ENCODE results near the gene TMEM150A.

The TMEM150A gene

DNA sequence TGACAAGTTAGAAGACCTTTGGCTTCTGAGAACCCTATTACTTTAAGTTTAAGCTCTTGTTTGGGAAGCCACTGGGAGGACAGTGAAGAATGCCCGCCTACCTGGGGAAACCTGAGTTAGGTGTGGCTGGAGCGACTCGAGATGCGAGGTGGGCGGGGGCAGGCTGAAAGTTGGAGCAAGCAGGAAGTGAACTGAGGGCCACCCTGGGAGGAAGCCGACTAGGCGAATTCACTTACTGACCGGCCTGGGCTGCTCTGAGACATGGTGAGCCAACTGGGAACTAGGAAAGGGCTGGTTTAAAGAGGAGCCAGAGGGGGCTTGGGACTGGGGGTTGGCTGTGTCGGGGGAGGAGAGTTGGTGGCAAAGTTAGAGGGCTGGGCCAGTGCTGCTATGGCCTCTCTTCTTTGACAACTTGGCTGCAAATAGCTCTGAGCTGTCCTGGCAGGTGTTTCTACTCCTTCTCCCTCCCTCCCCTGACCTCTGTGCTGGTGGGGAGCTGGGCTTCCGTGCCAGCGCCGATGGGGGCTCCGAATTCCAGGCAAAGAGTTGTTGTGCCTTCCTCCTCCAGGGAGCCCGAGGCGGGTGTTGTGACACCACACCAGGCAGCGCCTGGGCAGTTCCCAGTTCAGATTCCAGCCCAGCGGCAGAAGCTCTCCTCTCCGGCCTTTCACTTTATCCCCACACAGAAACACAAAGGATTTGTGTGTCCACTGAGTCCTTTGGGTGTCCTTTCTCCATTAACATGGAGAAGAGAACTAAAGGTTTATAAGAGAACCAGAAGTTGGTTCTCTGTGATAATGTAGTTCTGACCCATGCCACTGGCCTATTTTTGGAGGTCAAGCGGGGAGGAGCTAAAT lies 24.9 kb downstream of the TMEM150A start, which contains the start of gene VAMP8:
Gene VAMP8 (plus strand): TSS at position 201 of the 857 bp plus-strand sequence. CDS start 61 bp downstream, at position 262.
- no peak for TF ChIP-seq GATA3 (IDR thresholded peaks at IDR 0.05; ENCODE audit: low read depth, low read length)
- no peak for TF ChIP-seq GATA2 (IDR thresholded peaks at IDR 0.05; ENCODE audit: low read depth, low read length)

DNA sequence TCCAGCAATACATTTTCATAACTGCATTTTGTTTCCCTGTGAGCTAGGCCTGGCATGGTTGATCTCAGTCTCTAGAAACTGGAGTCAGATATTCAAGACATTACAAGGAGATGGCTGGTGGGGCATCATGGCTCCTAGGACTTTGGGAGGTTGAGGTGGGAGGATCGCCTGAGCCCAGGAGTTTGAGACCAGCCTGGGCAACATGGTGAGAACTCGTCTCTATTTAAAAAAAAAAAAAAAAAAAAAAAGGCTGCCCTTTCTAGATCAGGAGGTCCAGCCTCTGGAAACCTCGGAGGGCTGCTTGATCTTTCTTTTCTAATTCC lies 25.5 kb downstream of the TMEM150A start:
- TF ChIP-seq GATA2 (IDR thresholded peaks at IDR 0.05; ENCODE audit: low read depth, low read length) (no peak), GATA3 (IDR thresholded peaks at IDR 0.05; ENCODE audit: low read depth, low read length) (no peak)

- TF ChIP-seq GATA3 (IDR thresholded peaks at IDR 0.05; ENCODE audit: low read depth, low read length) (no peak), GATA2 (IDR thresholded peaks at IDR 0.05; ENCODE audit: low read depth, low read length) (no peak)
Observed at GRCh38 chr2:85575739-85576138, 26.8 kb downstream of the TMEM150A start.

GRCh38 chr2:85566265-85566664 lies 36.2 kb downstream of the TMEM150A start:
- TF ChIP-seq GATA2 (IDR thresholded peaks at IDR 0.05; ENCODE audit: low read depth, low read length) (no peak), GATA3 (IDR thresholded peaks at IDR 0.05; ENCODE audit: low read depth, low read length) (no peak)

- TF ChIP-seq GATA3 (IDR thresholded peaks at IDR 0.05; ENCODE audit: low read depth, low read length), result no peak
- no peak for TF ChIP-seq GATA2 (IDR thresholded peaks at IDR 0.05; ENCODE audit: low read depth, low read length)
Observed at GRCh38 chr2:85564144-85564563, 38.3 kb downstream of the TMEM150A start.

DNA sequence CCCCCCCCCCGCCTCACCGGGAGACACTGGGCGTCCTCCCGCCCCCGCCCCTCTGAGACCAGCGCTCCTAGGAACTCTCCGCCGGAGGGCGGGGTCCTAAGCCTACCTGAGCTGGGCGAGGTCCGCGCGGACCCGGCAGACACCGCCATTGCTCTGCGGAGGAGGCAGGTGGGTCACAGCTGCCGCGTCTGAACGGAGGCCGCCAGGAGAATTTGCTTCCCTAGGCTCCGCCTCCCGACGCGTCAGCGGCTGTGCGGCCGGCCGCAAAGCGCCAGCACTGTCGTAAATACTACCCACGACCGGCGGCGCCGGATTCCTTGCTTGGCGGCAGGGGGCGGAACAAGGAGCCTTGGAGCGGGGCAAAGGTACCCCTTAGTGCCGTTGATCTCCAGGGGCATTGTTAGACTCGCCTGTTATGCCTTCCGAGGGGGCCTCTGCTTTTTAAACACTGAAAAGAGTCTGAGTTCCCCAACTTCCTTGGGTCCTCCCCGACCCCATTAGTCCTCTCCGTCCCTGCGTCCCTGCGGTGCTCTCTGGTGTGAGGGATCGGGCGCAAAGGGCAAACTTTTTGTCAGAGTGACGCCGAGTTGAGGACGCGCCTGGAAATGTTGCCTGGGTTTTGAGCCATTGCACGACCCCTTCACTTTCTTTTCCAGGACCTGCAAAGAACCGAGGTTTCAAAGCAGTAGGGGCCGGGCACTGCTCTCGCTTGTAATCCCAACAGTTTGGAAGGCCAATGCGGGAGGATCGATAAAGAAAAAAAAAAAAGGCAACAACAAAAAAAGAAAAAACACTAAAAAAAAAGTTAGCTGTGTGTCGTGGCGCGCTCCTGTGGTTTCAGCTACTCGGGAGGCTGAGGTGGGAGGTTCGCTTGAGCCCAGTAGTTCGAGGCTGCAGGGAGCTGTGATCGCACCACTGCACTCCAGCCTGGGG lies 41.0 kb downstream of the TMEM150A start, which contains the start of gene GGCX:
Gene GGCX (minus strand): TSS at position 214 of the 933 bp plus-strand sequence. CDS start 65 bp downstream, at position 149.
- TF ChIP-seq GATA2 (IDR thresholded peaks at IDR 0.05; ENCODE audit: low read depth, low read length) (no peak), GATA3 (IDR thresholded peaks at IDR 0.05; ENCODE audit: low read depth, low read length) (no peak)

GRCh38 chr2:85560812-85561279 lies 41.7 kb downstream of the TMEM150A start:
- TF ChIP-seq GATA3 (IDR thresholded peaks at IDR 0.05; ENCODE audit: low read depth, low read length) (no peak), GATA2 (IDR thresholded peaks at IDR 0.05; ENCODE audit: low read depth, low read length) (no peak)

- TF ChIP-seq GATA2 (IDR thresholded peaks at IDR 0.05; ENCODE audit: low read depth, low read length) (no peak), GATA3 (IDR thresholded peaks at IDR 0.05; ENCODE audit: low read depth, low read length) (no peak)
Observed at GRCh38 chr2:85558160-85558559, 44.3 kb downstream of the TMEM150A start.

GRCh38 chr2:85557130-85557529 lies 45.4 kb downstream of the TMEM150A start:
- TF ChIP-seq GATA2 (IDR thresholded peaks at IDR 0.05; ENCODE audit: low read depth, low read length), result no peak
- TF ChIP-seq GATA3 (IDR thresholded peaks at IDR 0.05; ENCODE audit: low read depth, low read length), result no peak

GRCh38 chr2:85554980-85555612 lies 47.4 kb downstream of the TMEM150A start:
- no peak for TF ChIP-seq GATA2 (IDR thresholded peaks at IDR 0.05; ENCODE audit: low read depth, low read length)
- TF ChIP-seq GATA3 (IDR thresholded peaks at IDR 0.05; ENCODE audit: low read depth, low read length), result no peak

GRCh38 chr2:85553184-85553583 lies 49.3 kb downstream of the TMEM150A start:
- TF ChIP-seq GATA3 (IDR thresholded peaks at IDR 0.05; ENCODE audit: low read depth, low read length) (no peak), GATA2 (IDR thresholded peaks at IDR 0.05; ENCODE audit: low read depth, low read length) (no peak)

DNA sequence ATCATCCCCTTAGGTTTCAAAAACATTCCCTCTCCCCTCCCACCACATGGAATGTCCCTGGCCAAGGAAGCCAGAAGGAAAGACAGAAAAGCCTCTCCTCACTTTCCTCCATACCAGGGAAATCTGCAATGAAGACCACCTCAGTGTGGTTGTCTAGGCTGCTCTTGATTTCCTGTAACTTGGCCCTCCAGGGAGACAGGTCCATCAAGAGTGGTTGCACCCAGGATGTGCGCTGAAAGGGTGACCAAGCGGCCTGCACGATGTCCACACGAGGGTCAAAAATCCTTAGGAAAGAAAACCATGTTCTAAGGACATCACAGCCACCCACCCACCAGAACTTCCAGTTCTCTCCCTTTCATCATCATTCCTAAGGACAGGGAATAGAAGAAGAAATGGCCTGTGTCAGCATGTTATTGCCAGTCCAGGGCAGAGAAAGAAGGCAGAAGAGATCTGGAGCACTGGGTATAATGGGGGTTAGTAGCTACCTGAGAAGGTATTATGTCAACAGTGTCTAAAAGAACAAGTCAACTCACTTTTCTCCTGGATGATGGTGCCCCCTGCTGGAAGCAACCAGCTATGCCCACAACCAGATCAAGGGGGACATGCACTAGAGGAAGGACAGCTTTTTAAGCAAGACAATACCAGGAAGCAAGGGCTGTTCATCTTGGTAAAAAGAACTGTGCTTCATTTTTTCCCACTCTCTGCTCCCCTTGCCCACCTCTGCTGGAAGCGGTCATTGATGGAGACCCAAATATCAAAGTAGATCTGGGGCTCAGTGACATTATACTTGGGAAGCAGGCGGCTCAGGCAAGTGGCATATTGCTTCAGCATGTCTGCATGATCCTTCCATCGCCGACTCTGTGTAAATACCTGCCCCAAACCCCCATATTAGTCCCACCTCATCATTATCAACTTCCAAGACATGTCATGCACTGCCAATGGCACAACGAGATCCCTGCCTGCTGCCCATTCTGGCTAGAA lies 50.5 kb downstream of the TMEM150A start:
- no peak for TF ChIP-seq GATA3 (IDR thresholded peaks at IDR 0.05; ENCODE audit: low read depth, low read length)
- TF ChIP-seq GATA2 (IDR thresholded peaks at IDR 0.05; ENCODE audit: low read depth, low read length), result no peak

- TF ChIP-seq GATA2 (IDR thresholded peaks at IDR 0.05; ENCODE audit: low read depth, low read length), result no peak
- no peak for TF ChIP-seq GATA3 (IDR thresholded peaks at IDR 0.05; ENCODE audit: low read depth, low read length)
Observed at GRCh38 chr2:85550486-85550885, 52.0 kb downstream of the TMEM150A start.
